ENCODE data around the gene ROR1.

GRCh38 chr1:63855942-63856341, 82.1 kb downstream of the ROR1 start:
- TF ChIP-seq, protein P1, sequence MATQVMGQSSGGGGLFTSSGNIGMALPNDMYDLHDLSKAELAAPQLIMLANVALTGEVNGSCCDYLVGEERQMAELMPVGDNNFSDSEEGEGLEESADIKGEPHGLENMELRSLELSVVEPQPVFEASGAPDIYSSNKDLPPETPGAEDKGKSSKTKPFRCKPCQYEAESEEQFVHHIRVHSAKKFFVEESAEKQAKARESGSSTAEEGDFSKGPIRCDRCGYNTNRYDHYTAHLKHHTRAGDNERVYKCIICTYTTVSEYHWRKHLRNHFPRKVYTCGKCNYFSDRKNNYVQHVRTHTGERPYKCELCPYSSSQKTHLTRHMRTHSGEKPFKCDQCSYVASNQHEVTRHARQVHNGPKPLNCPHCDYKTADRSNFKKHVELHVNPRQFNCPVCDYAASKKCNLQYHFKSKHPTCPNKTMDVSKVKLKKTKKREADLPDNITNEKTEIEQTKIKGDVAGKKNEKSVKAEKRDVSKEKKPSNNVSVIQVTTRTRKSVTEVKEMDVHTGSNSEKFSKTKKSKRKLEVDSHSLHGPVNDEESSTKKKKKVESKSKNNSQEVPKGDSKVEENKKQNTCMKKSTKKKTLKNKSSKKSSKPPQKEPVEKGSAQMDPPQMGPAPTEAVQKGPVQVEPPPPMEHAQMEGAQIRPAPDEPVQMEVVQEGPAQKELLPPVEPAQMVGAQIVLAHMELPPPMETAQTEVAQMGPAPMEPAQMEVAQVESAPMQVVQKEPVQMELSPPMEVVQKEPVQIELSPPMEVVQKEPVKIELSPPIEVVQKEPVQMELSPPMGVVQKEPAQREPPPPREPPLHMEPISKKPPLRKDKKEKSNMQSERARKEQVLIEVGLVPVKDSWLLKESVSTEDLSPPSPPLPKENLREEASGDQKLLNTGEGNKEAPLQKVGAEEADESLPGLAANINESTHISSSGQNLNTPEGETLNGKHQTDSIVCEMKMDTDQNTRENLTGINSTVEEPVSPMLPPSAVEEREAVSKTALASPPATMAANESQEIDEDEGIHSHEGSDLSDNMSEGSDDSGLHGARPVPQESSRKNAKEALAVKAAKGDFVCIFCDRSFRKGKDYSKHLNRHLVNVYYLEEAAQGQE (IDR thresholded peaks at IDR 0.05; ENCODE audit: insufficient read depth in 1 of 2, low read depth in 2 of 2, low read length in 2 of 2), result no peak
- no peak for TF ChIP-seq POLR2AphosphoS5 (IDR thresholded peaks at IDR 0.05; ENCODE audit: low read depth, low read length)
- no peak for TF ChIP-seq TAF1 (IDR thresholded peaks at IDR 0.05; ENCODE audit: borderline replicate concordance, insufficient read depth, low read length)
- TF ChIP-seq FOXP2 (optimal IDR thresholded peaks at IDR 0.05; ENCODE audit: borderline replicate concordance, extremely low read depth, extremely low read length, insufficient read depth), result no peak
